GM12878 (cell line): ENCODE data around the gene C9orf72. TPM values are rescaled to one million over a fixed set of nuclear protein-coding genes. Genes with fewer than 3 reads are reported as not detected.

Experiments used
- ATF7 ChIP-seq: fragments of 450-650 bp; IDR thresholded peaks from 2 replicates; pipeline ENCODE4 v1.6.1; 2016; ENCODE audit warnings: low read depth, mild to moderate bottlenecking
- BACH1 ChIP-seq: fragments of 450-650 bp; IDR thresholded peaks from 2 replicates; pipeline ENCODE4 v1.6.1; 2017; ENCODE audit warnings: mild to moderate bottlenecking, borderline replicate concordance
- BMI1 ChIP-seq: fragments of 450-650 bp; IDR thresholded peaks from 2 replicates; pipeline ENCODE4 v1.6.1; 2016; ENCODE audit warnings: mild to moderate bottlenecking, moderate library complexity, borderline replicate concordance
- CBX3 ChIP-seq: fragments of 200-600 bp; sonication (generic); IDR thresholded peaks from 2 replicates; pipeline ENCODE4 v1.6.1; 2016; ENCODE audit warnings: low read depth, borderline replicate concordance
- CBX5 ChIP-seq: sonication (generic); IDR thresholded peaks from 2 replicates; pipeline ENCODE4 v1.6.1; 2016; ENCODE audit warnings: low read depth, moderate library complexity, mild to moderate bottlenecking, inconsistent platforms
- CHD4 ChIP-seq: fragments of 200-600 bp; sonication (generic); IDR thresholded peaks from 2 replicates; pipeline ENCODE4 v1.6.1; 2016; ENCODE audit warnings: mild to moderate bottlenecking
- CREB1 ChIP-seq: IDR thresholded peaks from 2 replicates; pipeline ENCODE4 v1.6.1; 2012; ENCODE audit warnings: low read depth, mild to moderate bottlenecking, inconsistent platforms
- CREM ChIP-seq: IDR thresholded peaks from 2 replicates; pipeline ENCODE4 v1.6.1; 2014; ENCODE audit warnings: antibody characterized with exemption, low read depth
- HDGF ChIP-seq: fragments of 450-650 bp; IDR thresholded peaks from 2 replicates; pipeline ENCODE4 v1.6.1; 2016; ENCODE audit warnings: antibody characterized with exemption
- KLF5 ChIP-seq: fragments of 450-650 bp; IDR thresholded peaks from 2 replicates; pipeline ENCODE4 v1.6.1; 2014; ENCODE audit warnings: mild to moderate bottlenecking; ENCODE audit not compliant: partially characterized antibody
- MEF2A ChIP-seq: IDR thresholded peaks from 2 replicates; pipeline ENCODE4 v1.6.1; 2011; ENCODE audit warnings: low read depth, mild to moderate bottlenecking, low read length, moderate library complexity; ENCODE audit not compliant: insufficient read depth
- MYB ChIP-seq: fragments of 150-350 bp; IDR thresholded peaks from 2 replicates; pipeline ENCODE4 v1.6.1; 2014; ENCODE audit warnings: mild to moderate bottlenecking, low read depth, low read length, borderline replicate concordance
- MYC ChIP-seq: IDR thresholded peaks from 2 replicates; pipeline ENCODE4 v1.6.1; 2011; ENCODE audit warnings: mild to moderate bottlenecking, low read length, moderate library complexity, inconsistent platforms; ENCODE audit not compliant: insufficient read depth, insufficient replicate concordance, insufficient read length, severe bottlenecking
- RUNX3 ChIP-seq: IDR thresholded peaks from 2 replicates; pipeline ENCODE4 v1.6.1; 2012; ENCODE audit warnings: low read length, inconsistent platforms
- SREBF1 ChIP-seq: IDR thresholded peaks from 2 replicates; pipeline ENCODE4 v1.6.1; 2012; ENCODE audit warnings: mild to moderate bottlenecking, low read length
- TCF12 ChIP-seq: IDR thresholded peaks from 2 replicates; pipeline ENCODE4 v1.6.1; 2011; ENCODE audit warnings: low read depth, mild to moderate bottlenecking, low read length
- polyA plus RNA-seq, 11 experiments: library from polyadenylated mRNA; depleted of rRNA in 4 of 11; unstranded in 6 of 11; stranded (reverse) in 5 of 11; fragments of >200 nt; fragmentation: Nextera tagmentation in 4 of 11; fragmentation: Illumina TruSeq in 1 of 11; extraction: Ambion mirVana in 4 of 11; extraction: Trizol in 1 of 11; gene quantifications; 1 replicate in 1 of 11; 2 replicates in 10 of 11; pipeline versions ENCODE4 v1.2.1 to v1.2.3, GENCODE V29; 2011 to 2016; ENCODE audit warnings: inconsistent platforms in 2 of 11, missing spikeins in 2 of 11, low read depth in 1 of 11
- total RNA-seq, 4 experiments: library from RNA; depleted of rRNA in 3 of 4; stranded (reverse); fragments of >200 nt in 3 of 4; fragmentation: Illumina TruSeq in 1 of 4; extraction: Trizol in 1 of 4; gene quantifications; 2 replicates each; pipeline versions ENCODE4 v1.2.1 to v1.2.3, GENCODE V29; 2013 to 2021
- TF ChIP-seq, protein P1 (sequence below): fragments of 450-650 bp; IDR thresholded peaks from 2 replicates; pipeline ENCODE4 v1.6.1; 2016; ENCODE audit warnings: mild to moderate bottlenecking, moderate library complexity, borderline replicate concordance
- TF ChIP-seq, protein P2 (sequence below): fragments of 450-650 bp; IDR thresholded peaks from 2 replicates; pipeline ENCODE4 v1.6.1; 2017; ENCODE audit warnings: low read depth, mild to moderate bottlenecking, moderate library complexity
- TF ChIP-seq, protein P3 (sequence below): fragments of 450-650 bp; IDR thresholded peaks from 2 replicates; pipeline ENCODE4 v1.6.1; 2017; ENCODE audit warnings: mild to moderate bottlenecking, low read depth, inconsistent platforms; ENCODE audit not compliant: poor library complexity, severe bottlenecking
- TF ChIP-seq, protein P4 (sequence below): fragments of 450-650 bp; IDR thresholded peaks from 2 replicates; pipeline ENCODE4 v1.6.1; 2016; ENCODE audit warnings: mild to moderate bottlenecking

The C9orf72 gene
- total and polyA plus RNA-seq, 10 of the 15 experiments (the other 5 are each of a cell fraction or from before 2014, with no cell fraction given): 4.8 to 9.0 (median 6.4) TPM

DNA sequence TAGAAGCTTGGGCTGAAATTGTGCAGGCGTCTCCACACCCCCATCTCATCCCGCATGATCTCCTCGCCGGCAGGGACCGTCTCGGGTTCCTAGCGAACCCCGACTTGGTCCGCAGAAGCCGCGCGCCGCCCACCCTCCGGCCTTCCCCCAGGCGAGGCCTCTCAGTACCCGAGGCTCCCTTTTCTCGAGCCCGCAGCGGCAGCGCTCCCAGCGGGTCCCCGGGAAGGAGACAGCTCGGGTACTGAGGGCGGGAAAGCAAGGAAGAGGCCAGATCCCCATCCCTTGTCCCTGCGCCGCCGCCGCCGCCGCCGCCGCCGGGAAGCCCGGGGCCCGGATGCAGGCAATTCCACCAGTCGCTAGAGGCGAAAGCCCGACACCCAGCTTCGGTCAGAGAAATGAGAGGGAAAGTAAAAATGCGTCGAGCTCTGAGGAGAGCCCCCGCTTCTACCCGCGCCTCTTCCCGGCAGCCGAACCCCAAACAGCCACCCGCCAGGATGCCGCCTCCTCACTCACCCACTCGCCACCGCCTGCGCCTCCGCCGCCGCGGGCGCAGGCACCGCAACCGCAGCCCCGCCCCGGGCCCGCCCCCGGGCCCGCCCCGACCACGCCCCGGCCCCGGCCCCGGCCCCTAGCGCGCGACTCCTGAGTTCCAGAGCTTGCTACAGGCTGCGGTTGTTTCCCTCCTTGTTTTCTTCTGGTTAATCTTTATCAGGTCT lies at the start of gene C9orf72 (continued):
- TF ChIP-seq, protein P1, sequence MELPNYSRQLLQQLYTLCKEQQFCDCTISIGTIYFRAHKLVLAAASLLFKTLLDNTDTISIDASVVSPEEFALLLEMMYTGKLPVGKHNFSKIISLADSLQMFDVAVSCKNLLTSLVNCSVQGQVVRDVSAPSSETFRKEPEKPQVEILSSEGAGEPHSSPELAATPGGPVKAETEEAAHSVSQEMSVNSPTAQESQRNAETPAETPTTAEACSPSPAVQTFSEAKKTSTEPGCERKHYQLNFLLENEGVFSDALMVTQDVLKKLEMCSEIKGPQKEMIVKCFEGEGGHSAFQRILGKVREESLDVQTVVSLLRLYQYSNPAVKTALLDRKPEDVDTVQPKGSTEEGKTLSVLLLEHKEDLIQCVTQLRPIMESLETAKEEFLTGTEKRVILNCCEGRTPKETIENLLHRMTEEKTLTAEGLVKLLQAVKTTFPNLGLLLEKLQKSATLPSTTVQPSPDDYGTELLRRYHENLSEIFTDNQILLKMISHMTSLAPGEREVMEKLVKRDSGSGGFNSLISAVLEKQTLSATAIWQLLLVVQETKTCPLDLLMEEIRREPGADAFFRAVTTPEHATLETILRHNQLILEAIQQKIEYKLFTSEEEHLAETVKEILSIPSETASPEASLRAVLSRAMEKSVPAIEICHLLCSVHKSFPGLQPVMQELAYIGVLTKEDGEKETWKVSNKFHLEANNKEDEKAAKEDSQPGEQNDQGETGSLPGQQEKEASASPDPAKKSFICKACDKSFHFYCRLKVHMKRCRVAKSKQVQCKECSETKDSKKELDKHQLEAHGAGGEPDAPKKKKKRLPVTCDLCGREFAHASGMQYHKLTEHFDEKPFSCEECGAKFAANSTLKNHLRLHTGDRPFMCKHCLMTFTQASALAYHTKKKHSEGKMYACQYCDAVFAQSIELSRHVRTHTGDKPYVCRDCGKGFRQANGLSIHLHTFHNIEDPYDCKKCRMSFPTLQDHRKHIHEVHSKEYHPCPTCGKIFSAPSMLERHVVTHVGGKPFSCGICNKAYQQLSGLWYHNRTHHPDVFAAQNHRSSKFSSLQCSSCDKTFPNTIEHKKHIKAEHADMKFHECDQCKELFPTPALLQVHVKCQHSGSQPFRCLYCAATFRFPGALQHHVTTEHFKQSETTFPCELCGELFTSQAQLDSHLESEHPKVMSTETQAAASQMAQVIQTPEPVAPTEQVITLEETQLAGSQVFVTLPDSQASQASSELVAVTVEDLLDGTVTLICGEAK: no peak
- TF ChIP-seq HDGF: no peak
- TF ChIP-seq MYB: no peak
- TF ChIP-seq, protein P2, sequence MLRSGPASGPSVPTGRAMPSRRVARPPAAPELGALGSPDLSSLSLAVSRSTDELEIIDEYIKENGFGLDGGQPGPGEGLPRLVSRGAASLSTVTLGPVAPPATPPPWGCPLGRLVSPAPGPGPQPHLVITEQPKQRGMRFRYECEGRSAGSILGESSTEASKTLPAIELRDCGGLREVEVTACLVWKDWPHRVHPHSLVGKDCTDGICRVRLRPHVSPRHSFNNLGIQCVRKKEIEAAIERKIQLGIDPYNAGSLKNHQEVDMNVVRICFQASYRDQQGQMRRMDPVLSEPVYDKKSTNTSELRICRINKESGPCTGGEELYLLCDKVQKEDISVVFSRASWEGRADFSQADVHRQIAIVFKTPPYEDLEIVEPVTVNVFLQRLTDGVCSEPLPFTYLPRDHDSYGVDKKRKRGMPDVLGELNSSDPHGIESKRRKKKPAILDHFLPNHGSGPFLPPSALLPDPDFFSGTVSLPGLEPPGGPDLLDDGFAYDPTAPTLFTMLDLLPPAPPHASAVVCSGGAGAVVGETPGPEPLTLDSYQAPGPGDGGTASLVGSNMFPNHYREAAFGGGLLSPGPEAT: no peak
- peak; percentile 66 for TF ChIP-seq RUNX3
- TF ChIP-seq CHD4: no peak
- no peak; the same call in 1 of the 2 replicates for TF ChIP-seq CBX5
- no peak for TF ChIP-seq BACH1
- no peak for TF ChIP-seq ATF7
- no peak for TF ChIP-seq MEF2A
- no peak for TF ChIP-seq CREM
- no peak for TF ChIP-seq MYC
- no peak for TF ChIP-seq SREBF1
- TF ChIP-seq KLF5: no peak
- no peak for TF ChIP-seq CREB1
- TF ChIP-seq, protein P3, sequence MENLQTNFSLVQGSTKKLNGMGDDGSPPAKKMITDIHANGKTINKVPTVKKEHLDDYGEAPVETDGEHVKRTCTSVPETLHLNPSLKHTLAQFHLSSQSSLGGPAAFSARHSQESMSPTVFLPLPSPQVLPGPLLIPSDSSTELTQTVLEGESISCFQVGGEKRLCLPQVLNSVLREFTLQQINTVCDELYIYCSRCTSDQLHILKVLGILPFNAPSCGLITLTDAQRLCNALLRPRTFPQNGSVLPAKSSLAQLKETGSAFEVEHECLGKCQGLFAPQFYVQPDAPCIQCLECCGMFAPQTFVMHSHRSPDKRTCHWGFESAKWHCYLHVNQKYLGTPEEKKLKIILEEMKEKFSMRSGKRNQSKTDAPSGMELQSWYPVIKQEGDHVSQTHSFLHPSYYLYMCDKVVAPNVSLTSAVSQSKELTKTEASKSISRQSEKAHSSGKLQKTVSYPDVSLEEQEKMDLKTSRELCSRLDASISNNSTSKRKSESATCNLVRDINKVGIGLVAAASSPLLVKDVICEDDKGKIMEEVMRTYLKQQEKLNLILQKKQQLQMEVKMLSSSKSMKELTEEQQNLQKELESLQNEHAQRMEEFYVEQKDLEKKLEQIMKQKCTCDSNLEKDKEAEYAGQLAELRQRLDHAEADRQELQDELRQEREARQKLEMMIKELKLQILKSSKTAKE: no peak
- peak; percentile 45; the same call in 1 of the 2 replicates for TF ChIP-seq TCF12
- no peak for TF ChIP-seq BMI1
- TF ChIP-seq CBX3: no peak
- TF ChIP-seq, protein P4, sequence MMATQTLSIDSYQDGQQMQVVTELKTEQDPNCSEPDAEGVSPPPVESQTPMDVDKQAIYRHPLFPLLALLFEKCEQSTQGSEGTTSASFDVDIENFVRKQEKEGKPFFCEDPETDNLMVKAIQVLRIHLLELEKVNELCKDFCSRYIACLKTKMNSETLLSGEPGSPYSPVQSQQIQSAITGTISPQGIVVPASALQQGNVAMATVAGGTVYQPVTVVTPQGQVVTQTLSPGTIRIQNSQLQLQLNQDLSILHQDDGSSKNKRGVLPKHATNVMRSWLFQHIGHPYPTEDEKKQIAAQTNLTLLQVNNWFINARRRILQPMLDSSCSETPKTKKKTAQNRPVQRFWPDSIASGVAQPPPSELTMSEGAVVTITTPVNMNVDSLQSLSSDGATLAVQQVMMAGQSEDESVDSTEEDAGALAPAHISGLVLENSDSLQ: no peak
